Fibroblast of lung (primary cell): ENCODE results near the gene SESN1.

Experiments
- CTCF ChIP-seq, 2 donors: IDR thresholded peaks in 1 of 2; conservative IDR thresholded peaks in 1 of 2; 1 replicate in 1 of 2; 2 replicates in 1 of 2; pipeline ENCODE4 v1.5.1; 2011 to 2012; ENCODE audit warnings: low read length in 2 of 2, control low read depth in 1 of 2, inconsistent platforms in 1 of 2, low read depth in 1 of 2, mild to moderate bottlenecking in 1 of 2
- EZH2 ChIP-seq: IDR thresholded peaks from 2 replicates; pipeline ENCODE4 v1.5.1; 2012; ENCODE audit warnings: low read length, control low read depth, mild to moderate bottlenecking; ENCODE audit errors: missing control alignments

DNA sequence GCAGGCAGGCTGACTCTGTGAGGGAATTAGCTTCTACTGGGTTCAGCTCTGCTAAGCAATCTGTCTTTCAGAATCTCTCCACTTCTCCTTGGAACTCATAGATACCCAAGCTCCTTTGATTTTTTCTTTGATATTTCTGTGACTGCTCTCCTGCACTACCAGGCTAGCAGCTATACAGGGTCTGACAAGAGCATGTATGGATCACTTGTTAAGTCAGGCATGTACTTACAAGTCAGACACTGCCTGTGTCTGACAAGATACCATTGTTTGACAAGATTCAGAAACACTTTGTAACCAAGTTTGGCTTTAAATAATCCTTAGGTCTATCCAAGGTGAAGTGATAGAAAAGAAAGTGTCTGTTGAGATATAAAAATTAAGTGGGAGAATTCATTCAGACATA lies 79.5 kb downstream of the SESN1 start:
- TF ChIP-seq CTCF (conservative IDR thresholded peaks at IDR 0.05 in 1 of 2, IDR thresholded peaks at IDR 0.05 in 1 of 2; ENCODE audit: low read depth in 1 of 2, low read length in 2 of 2) (no peak), EZH2 (no peak)
